Lower leg skin (tissue), 3 donors: ENCODE results near the gene APPL1.

Experiments used
- CTCF ChIP-seq, 3 donors: fragments of 450-650 bp; IDR thresholded peaks; one replicate each; pipeline ENCODE4 v1.5.1; 2016; ENCODE audit warnings: antibody characterized with exemption in 3 of 3, mild to moderate bottlenecking in 3 of 3, moderate library complexity in 2 of 3
- POLR2A ChIP-seq, 2 donors: fragments of 450-650 bp; IDR thresholded peaks; one replicate each; pipeline ENCODE4 v1.6.1; 2016 to 2017; ENCODE audit warnings: antibody characterized with exemption in 2 of 2, mild to moderate bottlenecking in 1 of 2, moderate library complexity in 1 of 2

GRCh38 chr3:57184526-57184925 is 43.0 kb upstream of the APPL1 start:
- TF ChIP-seq CTCF (IDR thresholded peaks at IDR 0.05) (no peak), POLR2A (IDR thresholded peaks at IDR 0.05) (no peak)
